Measurements from ENCODE around the gene INTS6.
A peak's percentile ranks its signal among the peaks of the same experiment; 100 is the strongest.

Gene INTS6

GRCh38 chr13:51452361-51453206 is at the start of gene INTS6:
Gene INTS6, minus strand, starts transcription at chr13:51453036. Its CDS starts 511 bp downstream, at chr13:51452525.
- ChIA-PET POLR2A (interaction anchor here (0.5 to 2.5 kb wide), 41 partner anchors 8 to 741 kb away, joined by 3 to 20 read pairs (median 4); no protein-coding TSS in a partner anchor), CTCF (no interaction called here)
- DNase-seq (ENCODE audit: extremely low spot score) = peak; percentile 15
- TF ChIP-seq ZNF384 (IDR thresholded peaks at IDR 0.05) = no peak
- peak; percentile 91 for TF ChIP-seq ELF4 (IDR thresholded peaks at IDR 0.05)
- no peak for TF ChIP-seq NFRKB (IDR thresholded peaks at IDR 0.05)
- TF ChIP-seq FOXM1 (IDR thresholded peaks at IDR 0.05; ENCODE audit: borderline replicate concordance) = no peak
- TF ChIP-seq CTBP1 (IDR thresholded peaks at IDR 0.05; ENCODE audit: borderline replicate concordance) = no peak
- peak; percentile 13; the same call in 1 of the 2 replicates for TF ChIP-seq PKNOX1 (IDR thresholded peaks at IDR 0.05)
- TF ChIP-seq LEF1 (IDR thresholded peaks at IDR 0.05; ENCODE audit: borderline replicate concordance) = no peak
- no peak for TF ChIP-seq TARDBP (IDR thresholded peaks at IDR 0.05)

DNA sequence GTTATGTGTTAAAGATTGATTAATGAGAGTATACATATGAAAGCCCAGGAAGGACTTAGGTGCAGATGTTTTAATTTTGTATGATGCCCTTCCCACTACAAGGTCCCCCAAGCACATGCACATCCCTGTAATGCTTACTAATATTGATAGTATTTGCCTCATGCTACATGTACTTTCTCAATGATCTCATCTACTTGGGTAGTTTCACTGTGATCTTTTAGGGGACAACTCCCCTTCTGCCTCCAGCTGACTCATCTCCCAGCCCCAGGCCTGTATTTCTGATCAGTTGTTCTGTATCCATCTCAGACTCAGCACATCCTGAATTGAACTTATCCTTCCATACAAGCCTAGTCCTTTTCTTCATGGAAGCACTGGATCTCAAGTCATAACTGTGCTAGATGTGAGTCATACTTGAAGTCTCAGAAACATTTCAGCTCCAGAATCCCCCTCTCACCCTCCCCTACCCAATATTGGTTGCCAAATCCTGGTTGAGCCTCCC is 49.4 kb upstream of the INTS6 start:
- CTCF ChIA-PET = no interaction called here

DNA sequence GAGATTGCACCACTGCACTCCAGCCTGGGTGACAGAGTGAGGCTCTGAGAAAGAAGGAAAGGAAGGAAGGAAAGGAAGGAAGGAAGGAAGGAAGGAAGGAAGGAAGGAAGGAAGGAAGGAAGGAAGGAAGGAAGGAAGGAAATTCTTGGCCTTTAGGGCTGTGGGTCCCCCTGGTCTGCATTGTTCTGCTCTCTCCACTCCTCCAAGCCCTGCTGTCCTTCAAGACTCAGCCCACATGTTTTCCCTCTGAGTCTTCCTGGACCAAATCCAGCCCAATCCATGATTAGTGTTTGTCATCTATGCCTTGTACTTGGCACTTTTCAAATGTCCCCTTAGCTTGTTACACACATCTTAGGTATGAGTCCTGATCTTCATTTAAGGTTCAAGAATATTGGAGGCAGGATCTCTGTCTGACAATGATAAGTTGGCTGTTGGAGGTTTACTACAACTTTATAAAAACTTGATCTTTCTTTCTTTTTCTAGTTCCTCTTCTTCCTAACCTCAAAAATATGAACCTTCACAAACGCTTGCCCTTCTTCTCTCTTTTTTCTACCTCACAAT is 48.8 kb upstream of the INTS6 start:
- TF ChIP-seq FOXA1 (IDR thresholded peaks at IDR 0.05) (no peak), ARNT (IDR thresholded peaks at IDR 0.05) (no peak), SP1 (IDR thresholded peaks at IDR 0.05) (no peak), ZNF384 (IDR thresholded peaks at IDR 0.05) (no peak), LEF1 (IDR thresholded peaks at IDR 0.05; ENCODE audit: borderline replicate concordance) (no peak), L3MBTL2 (conservative IDR thresholded peaks at IDR 0.05) (no peak), PKNOX1 (IDR thresholded peaks at IDR 0.05) (no peak), ELF4 (IDR thresholded peaks at IDR 0.05) (no peak), FOXK2 (IDR thresholded peaks at IDR 0.05) (no peak), CTBP1 (IDR thresholded peaks at IDR 0.05; ENCODE audit: borderline replicate concordance) (no peak), TARDBP (IDR thresholded peaks at IDR 0.05) (no peak), FOXM1 (IDR thresholded peaks at IDR 0.05; ENCODE audit: borderline replicate concordance) (no peak), NFRKB (IDR thresholded peaks at IDR 0.05) (no peak), SUZ12 (IDR thresholded peaks at IDR 0.05) (no peak), BHLHE40 (IDR thresholded peaks at IDR 0.05; ENCODE audit: borderline replicate concordance) (no peak), HDGF (IDR thresholded peaks at IDR 0.05; ENCODE audit: borderline replicate concordance) (no peak)
- POLR2A ChIA-PET = no interaction called here
- CTCF ChIA-PET = no interaction called here
- no peak for DNase-seq (ENCODE audit: extremely low spot score)

More for the DNA sequence above, 49.4 kb upstream of the INTS6 start:
- TF ChIP-seq ARNT (IDR thresholded peaks at IDR 0.05) (no peak), FOXA1 (IDR thresholded peaks at IDR 0.05) (no peak), NFRKB (IDR thresholded peaks at IDR 0.05) (no peak), ZNF384 (IDR thresholded peaks at IDR 0.05) (no peak), CTBP1 (IDR thresholded peaks at IDR 0.05; ENCODE audit: borderline replicate concordance) (no peak), FOXK2 (IDR thresholded peaks at IDR 0.05) (no peak), ELF4 (IDR thresholded peaks at IDR 0.05) (no peak), HDGF (IDR thresholded peaks at IDR 0.05; ENCODE audit: borderline replicate concordance) (no peak), L3MBTL2 (conservative IDR thresholded peaks at IDR 0.05) (no peak), SP1 (IDR thresholded peaks at IDR 0.05) (no peak), LEF1 (IDR thresholded peaks at IDR 0.05; ENCODE audit: borderline replicate concordance) (no peak), BHLHE40 (IDR thresholded peaks at IDR 0.05; ENCODE audit: borderline replicate concordance) (no peak), SUZ12 (IDR thresholded peaks at IDR 0.05) (no peak)
- POLR2A ChIA-PET = no interaction called here
- no peak for DNase-seq (ENCODE audit: extremely low spot score)

DNA sequence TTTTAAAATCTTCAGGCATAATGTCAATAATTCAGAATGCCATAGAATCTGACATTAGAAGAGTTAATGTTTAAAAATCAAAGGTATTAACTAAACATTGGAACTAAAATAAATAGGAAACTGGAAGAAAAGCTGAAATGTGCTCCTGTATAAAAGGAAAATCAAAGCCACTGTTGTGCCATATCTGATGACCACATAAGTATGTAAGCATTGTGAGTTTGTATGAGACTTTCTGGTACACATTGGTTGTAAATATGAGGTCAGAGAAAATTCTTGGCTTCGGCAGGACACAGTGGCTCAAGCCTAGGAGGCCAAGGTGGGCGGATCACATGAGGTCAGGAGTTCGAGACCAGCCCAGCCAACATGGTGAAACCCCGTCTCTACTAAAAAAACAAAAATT is 48.3 kb upstream of the INTS6 start:
- DNase-seq (ENCODE audit: extremely low spot score) = no peak

More for the DNA sequence above, 48.3 kb upstream of the INTS6 start:
- ChIA-PET CTCF (no interaction called here), POLR2A (no interaction called here)
- TF ChIP-seq BHLHE40 (IDR thresholded peaks at IDR 0.05; ENCODE audit: borderline replicate concordance) (no peak), NFRKB (IDR thresholded peaks at IDR 0.05) (no peak), CTBP1 (IDR thresholded peaks at IDR 0.05; ENCODE audit: borderline replicate concordance) (no peak), SP1 (IDR thresholded peaks at IDR 0.05) (no peak), ZNF384 (IDR thresholded peaks at IDR 0.05) (no peak), SUZ12 (IDR thresholded peaks at IDR 0.05) (no peak), LEF1 (IDR thresholded peaks at IDR 0.05; ENCODE audit: borderline replicate concordance) (no peak), FOXK2 (IDR thresholded peaks at IDR 0.05) (no peak), HDGF (IDR thresholded peaks at IDR 0.05; ENCODE audit: borderline replicate concordance) (no peak), TARDBP (IDR thresholded peaks at IDR 0.05) (no peak), L3MBTL2 (conservative IDR thresholded peaks at IDR 0.05) (no peak), FOXA1 (IDR thresholded peaks at IDR 0.05) (no peak), PKNOX1 (IDR thresholded peaks at IDR 0.05) (no peak), ELF4 (IDR thresholded peaks at IDR 0.05) (no peak), ARNT (IDR thresholded peaks at IDR 0.05) (no peak), FOXM1 (IDR thresholded peaks at IDR 0.05; ENCODE audit: borderline replicate concordance) (no peak)

Data from HEK293T (cell line).